Activated CD4-positive, alpha-beta T cell treated with anti-CD3 and anti-CD28 coated beads, Interleukin-10, Interleukin-2, amounts not matched to agents 100 ng/mL and 50 ng/mL, durations not matched to agents 16 hours and 8 hours (primary cell): Measurements from ENCODE around the gene NAXD.
"Not testable (repeated sequence)": the region's sequence is repeated elsewhere in the genome, so short reads cannot be mapped to it uniquely, and the experiment has no call there.

Experiments used
- DNase-seq: peaks from one replicate; pipeline ENCODE4 v3.0.0-alpha.2; 2020

The NAXD gene

GRCh38 chr13:110665491-110666254 is 50.3 kb downstream of the NAXD start:
- DNase-seq = no peak

- no peak for DNase-seq
These were observed 50.8 kb downstream of the NAXD start for GRCh38 chr13:110666255-110666533.

- DNase-seq = no peak
These were observed 53.7 kb downstream of the NAXD start for GRCh38 chr13:110669036-110669435.

GRCh38 chr13:110669814-110670213 is 54.5 kb downstream of the NAXD start:
- DNase-seq = not testable (repeated sequence)

GRCh38 chr13:110676595-110677587 is 61.5 kb downstream of the NAXD start:
- DNase-seq = no peak

- DNase-seq = no peak
These were observed 62.6 kb downstream of the NAXD start for GRCh38 chr13:110677731-110678545.

GRCh38 chr13:110680852-110681251 is 65.5 kb downstream of the NAXD start:
- DNase-seq = peak; percentile 31

GRCh38 chr13:110681868-110682550 is 66.7 kb downstream of the NAXD start:
- DNase-seq = no peak

GRCh38 chr13:110682746-110683145 is 67.4 kb downstream of the NAXD start:
- DNase-seq = no peak

GRCh38 chr13:110683203-110683883 is 68.0 kb downstream of the NAXD start:
- no peak for DNase-seq

GRCh38 chr13:110683921-110684320 is 68.6 kb downstream of the NAXD start:
- no peak for DNase-seq

GRCh38 chr13:110684388-110685056 is 69.2 kb downstream of the NAXD start:
- DNase-seq = no peak

- DNase-seq = no peak
These were observed 70.1 kb downstream of the NAXD start for GRCh38 chr13:110685305-110686020.

- DNase-seq = no peak
These were observed 72.4 kb downstream of the NAXD start for GRCh38 chr13:110687736-110688135.

- no peak for DNase-seq
These were observed 73.7 kb downstream of the NAXD start for GRCh38 chr13:110689041-110689440.
